GM19452 (cell line): ENCODE results near the gene RPL28.
"Not testable (repeated sequence)": the region's sequence is repeated elsewhere in the genome, so short reads cannot be mapped to it uniquely, and the experiment has no call there.

Experiments used
- ATAC-seq: cut with Tn5 transposase; IDR thresholded peaks from one replicate; pipeline ENCODE4 v1.9.1; 2021; ENCODE audit not compliant: unreplicated experiment

RPL28 gene

DNA sequence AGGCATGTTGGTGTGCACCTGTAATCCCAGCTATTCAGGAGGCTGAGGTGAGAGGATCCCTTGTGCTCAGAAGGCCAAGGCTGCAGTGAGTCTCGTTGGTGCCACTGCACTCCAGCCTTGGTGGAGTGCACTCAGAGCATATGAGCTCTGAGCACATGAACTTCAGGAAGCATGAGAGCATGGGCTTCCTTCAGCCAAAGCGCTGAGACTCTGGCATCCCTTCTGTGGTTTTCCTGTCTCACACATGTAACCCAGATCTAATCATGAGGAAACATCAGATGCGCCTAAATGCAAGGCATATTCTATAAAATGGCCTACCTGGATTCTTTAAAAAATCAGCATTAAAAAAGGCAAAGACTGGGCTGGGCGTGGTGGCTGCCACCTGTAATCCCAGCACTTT lies 35.5 kb downstream of the RPL28 start:
- not testable (repeated sequence) for ATAC-seq

DNA sequence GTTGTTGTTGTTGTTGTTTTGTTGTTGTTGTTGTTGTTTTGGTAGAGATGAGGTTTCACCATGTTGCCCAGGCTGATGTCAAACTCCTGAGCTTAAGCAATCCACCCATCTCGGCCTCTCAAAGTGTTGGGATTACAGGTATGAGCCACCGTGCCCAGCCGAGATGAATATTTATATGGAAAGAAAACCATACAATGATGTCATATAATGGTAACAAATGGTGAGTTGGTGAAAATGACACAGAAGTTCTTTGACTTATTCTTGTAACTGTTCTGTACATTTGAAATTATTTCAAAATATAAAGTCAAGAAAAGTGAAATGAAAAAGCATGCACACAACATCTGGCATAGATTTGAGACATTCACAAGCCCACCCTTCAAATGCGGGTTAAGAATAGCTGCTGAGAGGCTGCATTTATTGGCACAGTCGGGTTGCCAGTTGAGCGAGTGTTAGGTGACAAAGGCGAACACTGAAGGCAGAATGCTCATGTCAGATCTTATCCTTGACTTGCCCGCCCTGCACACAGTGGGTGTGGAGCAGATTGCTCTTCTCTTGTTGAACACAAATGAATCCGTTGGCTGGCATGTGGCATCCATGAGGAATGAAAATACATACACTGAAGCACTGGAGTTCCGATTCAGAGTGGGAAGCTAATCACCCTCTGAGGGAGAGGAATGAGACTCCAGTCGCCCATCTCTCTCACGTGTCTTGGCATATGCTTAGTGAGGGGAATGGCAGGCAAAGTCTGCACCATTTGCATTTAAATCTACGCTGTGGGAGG lies 37.7 kb downstream of the RPL28 start:
- no peak for ATAC-seq

DNA sequence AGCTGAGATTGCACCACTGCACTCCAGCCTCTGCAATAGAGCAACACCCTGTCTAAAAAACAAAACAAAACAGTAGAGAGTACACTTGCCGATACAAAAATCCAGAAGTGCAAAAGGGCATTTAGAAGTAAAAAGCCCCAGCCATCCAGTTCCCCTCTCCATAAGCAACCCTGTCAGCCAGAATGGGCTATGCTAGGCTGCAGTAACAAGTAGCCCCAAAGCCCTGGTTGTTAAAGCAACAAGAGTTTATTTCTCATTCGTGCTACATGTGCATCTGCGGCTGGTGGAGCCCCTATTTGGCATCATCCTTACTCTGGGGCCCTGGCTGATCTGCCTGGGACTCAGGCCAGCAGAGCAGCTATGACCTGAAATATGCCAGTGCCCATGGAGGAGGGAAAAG lies 38.8 kb downstream of the RPL28 start:
- ATAC-seq = no peak

DNA sequence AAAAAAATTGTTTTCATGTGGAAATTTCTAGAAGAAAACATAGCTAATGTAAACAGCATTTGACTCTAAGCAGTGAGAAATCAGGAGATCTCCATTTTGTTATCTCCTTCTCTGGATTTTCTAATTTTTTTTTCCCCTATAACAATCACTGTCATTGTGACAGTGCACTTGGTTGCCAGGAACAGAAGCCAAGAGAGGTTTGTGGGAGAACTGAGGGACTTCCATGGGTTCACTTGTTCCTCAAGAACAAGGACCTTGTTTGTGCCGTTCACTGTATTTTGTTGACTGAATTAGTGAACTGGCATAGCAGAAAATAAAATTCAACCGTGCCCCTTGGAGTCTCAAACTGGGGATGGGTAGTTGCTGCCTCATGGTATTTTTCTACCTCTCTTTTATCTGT lies 40.3 kb downstream of the RPL28 start:
- ATAC-seq = no peak

GRCh38 chr19:55431183-55431582 lies 45.5 kb downstream of the RPL28 start:
- ATAC-seq = no peak

DNA sequence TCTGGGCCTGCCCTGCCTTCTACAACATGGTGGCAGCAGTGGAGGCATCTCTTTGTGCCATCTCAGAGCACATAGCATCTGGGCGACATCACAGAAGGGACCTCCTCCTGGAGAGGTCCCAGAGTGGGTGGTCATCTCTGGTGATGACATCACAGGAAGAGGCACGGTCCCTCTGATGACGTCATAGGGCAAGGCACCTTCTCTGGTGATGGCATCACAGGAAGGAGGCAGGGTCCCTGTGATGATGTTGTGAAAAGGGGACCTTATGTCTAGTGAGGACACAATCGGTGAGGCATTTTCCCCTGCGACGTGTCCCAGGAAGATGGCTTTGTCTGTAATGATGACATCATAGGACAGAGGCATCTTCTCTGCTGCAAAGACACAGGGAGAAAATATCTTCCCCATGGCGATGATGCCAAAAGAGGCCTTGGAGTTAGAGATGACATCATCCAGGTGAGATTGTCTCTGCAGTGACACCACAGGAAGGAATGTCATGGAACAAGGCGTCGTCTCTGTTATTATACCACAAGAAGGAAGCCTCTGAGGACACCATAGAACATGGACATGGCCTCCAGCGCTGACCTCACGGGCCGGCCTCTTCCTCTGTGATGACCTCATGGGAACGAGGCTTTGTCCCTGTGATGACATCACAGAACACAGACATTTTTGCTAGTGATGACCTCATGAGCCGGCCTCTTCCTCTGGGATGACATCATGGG lies 46.7 kb downstream of the RPL28 start:
- ATAC-seq = no peak

GRCh38 chr19:55433292-55433691 lies 47.6 kb downstream of the RPL28 start:
- no peak for ATAC-seq

DNA sequence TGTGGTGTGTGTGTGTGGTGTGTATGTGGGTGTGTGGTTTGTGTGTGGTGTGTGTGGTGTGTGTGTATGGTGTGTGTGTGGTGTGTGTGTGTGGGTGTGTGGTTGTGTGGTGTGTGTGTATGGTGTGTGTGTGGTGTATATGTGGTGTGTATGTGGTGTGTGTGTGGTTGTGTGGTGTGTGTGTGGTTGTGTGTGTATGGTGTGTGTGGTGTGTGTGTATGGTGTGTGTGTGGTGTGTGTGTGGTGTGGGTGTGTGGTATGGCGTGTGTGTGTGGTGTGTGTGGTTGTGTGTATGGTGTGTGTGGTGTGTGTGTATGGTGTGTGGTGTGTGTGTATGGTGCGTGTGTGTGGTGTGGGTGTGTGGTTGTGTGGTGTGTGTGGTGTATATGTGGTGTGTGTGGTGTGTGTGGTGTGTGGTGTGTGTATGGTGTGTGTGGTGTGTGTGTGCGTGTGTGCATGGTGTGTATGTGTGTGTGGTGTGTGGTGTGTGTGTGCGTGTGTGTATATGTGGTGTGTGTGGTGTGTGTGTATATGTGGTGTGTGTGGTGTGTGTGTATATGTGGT lies 48.7 kb downstream of the RPL28 start:
- ATAC-seq = no peak

DNA sequence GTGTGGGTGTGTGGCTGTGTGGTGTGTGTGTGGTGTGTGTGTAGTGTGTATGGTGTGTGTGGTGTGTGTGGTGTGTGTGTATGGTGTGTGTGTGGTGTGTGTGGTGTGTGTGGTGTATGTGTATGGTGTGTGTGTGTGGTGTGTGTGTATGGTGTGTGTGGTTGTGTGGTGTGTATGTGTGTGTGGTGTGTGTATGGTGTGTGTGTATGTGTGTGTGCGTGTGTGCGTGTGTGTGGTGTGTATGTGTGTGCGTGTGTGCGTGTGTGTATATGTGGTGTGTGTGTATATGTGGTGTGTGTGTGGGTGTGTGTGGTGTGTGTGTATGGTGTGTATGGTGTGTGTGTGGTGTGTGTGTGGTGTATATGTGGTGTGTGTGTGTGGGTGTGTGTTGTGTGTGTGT lies 49.3 kb downstream of the RPL28 start:
- no peak for ATAC-seq

- ATAC-seq = no peak
These were observed 51.1 kb downstream of the RPL28 start for GRCh38 chr19:55436847-55437246.

DNA sequence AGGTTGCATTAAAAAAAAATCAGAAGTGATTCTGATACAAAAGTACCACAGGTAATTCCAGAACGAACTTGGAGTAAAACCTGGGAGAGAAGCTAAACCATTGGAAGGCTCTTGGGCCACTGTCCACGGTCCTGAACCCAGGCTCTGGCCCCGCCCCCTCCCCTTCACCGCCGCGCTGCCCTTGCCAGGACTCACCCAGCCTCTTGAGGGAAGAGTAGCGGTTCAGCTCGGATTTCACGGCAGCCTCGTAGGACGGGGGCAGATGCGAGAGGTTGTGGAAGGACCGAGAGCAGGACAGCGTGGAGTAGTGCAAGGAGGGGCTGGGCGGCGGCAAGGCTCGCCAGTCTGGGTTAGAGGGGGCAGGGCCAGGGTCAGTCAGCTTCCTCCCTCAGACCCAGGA lies 51.7 kb downstream of the RPL28 start:
- ATAC-seq = no peak

GRCh38 chr19:55439052-55439451 lies 53.3 kb downstream of the RPL28 start:
- ATAC-seq = no peak

DNA sequence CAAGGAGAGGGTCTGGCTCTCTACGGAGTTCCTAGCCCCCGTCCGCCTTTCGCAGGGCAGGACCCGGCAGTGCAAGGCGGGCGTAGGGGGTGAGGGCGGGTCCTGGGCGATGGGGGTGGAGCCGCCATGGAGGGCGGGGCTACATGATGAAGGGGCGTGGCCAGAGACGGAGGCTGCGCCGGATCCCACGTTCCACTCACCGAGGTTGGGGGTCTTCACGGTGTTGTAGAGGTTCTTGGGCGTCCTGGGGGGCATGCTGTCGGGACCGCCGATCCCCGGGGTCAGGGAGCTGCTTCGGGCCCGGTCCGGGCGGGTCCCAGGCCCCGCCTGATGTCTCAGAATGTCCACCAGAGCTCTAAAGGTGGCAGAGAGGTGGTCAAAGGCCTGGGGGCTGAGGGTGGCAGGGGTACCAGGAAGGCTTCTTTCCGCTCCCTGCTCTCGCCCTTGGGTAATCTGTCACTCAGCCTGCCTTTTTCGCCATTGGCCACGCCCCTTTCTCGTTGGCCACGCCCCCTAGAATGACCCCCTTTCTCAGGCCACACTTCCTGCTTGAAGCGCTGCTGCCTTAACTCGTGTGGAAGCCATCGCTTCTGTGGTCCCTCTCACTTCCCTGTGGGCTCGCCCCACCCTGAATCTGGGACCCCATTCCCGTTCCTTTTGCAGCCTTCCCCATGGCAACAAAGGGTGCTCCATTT lies 54.8 kb downstream of the RPL28 start:
- no peak for ATAC-seq

DNA sequence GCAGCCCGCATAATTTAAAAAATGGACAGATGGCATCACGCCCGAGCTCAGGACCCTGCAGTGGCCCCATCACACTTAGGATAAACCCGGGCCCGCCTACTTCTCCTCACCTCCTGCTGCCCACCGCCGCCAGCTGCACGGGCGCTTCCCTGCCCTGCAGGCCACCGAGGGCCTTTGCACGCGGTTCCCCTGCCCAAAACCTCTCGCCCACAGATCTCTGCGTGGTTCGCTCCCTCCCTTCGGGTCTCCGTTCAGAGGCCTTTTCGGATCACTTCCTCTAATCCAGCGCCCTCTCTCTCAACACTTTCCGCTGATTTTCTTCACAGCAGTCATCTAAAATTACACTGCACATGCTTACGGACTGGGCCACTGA lies 55.6 kb downstream of the RPL28 start:
- no peak for ATAC-seq

DNA sequence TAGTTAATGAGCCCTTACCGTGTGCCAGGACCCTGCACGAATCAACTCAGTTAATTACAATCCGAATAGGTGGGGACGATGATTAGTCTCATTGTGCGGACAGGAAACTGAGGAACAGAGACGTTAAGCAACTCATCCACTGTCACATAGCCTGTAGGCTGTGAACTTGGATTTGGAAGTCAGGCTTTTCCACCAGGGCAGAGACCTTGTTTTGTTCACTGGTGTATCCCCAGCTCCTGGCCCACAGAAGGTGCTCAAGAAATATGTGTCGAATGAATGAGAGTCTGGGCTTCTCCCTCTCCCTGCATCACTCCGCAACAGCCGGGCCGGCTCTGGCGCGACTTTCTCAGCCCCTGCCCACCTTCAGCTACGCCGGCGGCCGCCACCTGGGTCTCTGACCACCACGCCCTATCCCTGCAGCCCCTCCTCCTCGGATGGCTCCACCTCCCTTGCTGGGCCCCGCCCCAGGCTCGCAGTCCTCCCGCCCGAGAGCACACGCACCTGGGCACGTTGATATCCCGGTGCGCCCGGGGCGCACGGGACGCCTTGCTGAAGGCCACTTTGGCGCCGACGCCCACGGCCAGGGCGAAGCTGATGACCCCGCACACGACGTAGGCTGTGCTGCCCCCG lies 56.1 kb downstream of the RPL28 start:
- no peak for ATAC-seq

GRCh38 chr19:55442372-55442961 lies 56.7 kb downstream of the RPL28 start:
- no peak for ATAC-seq

DNA sequence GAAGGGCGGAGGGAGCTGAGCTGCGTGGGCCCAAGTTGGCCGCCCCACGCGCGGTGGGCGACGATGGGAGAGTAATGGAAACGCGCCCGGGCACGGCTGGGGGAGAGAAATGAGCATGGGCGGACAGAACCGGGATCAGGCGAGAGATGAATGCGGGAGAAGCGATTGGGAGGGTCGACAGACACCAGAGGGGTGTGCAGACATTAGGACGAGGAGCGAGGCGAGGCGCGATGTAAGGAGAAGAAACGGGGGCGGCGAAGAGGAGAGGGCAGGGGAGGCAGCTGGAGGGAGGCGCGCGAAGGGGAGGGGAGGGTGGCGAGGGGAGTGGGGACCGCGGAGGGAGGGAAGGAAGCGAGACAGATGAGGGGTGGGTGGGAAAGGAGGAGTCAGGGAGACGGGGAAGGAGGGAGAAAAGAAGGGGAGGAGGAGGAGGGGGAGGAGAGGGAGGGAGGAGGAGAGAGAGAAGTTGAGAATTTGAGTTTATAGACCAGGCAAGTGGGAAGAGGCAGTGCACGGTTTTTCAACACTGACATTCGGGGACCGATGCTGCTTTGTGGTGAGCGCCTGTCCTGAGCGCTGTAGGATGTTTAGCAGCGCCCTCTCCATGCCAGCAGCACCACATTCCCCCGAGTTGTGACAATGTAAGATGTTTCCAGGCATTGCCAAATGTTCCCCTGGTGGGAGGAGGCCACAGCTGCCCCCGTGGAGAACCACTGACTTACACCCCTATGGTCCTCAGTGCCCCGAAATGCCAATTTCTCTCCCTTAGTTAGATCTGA lies 57.5 kb downstream of the RPL28 start, which contains the start of gene SHISA7:
Gene SHISA7 (minus strand): TSS at position 256 of the 779 bp plus-strand sequence. CDS start 437 bp downstream, outside the sequence.
- no peak for ATAC-seq

GRCh38 chr19:55443824-55444480 lies 58.2 kb downstream of the RPL28 start:
- no peak for ATAC-seq

- ATAC-seq = no peak
These were observed 58.9 kb downstream of the RPL28 start for GRCh38 chr19:55444646-55445045.
